HCEC 1CT (cell line): ENCODE data around the gene LFNG.
"Not testable (repeated sequence)": the region's sequence is repeated elsewhere in the genome, so short reads cannot be mapped to it uniquely, and the experiment has no call there.

Experiments
- DNase-seq: peaks from one replicate; pipeline ENCODE4 v3.0.0-alpha.2; 2017

LFNG gene

DNA sequence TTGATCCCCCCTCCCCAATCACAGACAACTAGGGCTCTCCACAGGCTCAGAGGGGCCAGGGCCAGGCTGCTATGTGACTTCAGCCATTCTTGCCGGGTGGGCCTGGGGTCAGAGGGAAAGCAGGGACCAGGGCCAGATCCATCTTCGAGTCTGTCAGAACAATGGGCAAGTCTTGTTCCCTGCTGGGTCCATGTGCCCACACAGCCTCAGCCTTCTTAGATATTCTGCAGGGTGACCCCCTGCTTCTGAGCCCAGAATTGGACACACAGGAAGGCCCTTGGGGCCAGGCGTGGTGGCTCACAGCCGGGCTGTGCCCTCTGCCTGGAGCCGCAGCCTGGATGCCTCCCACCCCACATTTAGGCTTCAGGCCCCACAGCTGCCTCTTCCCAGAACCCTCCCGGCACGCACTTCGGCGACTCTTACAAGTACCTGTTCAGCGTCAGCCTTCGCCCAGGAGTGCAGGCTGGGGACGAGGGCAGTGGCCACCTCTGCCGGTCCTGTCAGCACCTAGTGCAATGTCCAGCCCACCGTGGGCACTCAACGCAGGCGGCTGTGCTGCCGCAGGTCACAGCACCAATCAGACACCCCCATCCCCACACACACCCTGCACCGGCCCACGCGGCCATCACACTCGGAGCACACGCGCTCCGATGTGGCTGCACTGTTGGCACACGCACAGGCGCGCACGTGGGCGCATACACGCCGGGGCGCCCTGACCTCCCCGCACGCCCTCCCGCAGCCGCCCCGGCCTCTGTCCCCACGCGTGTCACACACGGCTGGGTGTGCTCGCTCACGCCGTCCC, 11.6 kb downstream of the LFNG start:
- not testable (repeated sequence) for DNase-seq

DNA sequence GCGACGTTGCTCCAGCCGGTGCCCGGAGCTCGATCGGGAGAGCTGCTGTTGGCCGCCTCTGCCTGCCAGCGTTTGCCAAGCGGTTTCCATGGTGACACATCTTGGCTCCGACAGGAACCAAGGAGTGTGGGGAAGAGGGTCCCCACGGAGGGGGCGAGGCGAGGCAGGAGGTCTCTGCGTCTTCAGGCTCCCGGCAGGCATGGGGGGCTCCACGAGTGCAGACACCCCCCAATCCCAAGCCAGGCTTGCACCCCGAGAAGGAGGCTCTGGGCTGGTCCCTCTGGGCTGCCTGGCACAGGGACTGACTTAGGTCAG, 12.2 kb downstream of the LFNG start:
- not testable (repeated sequence) for DNase-seq

DNA sequence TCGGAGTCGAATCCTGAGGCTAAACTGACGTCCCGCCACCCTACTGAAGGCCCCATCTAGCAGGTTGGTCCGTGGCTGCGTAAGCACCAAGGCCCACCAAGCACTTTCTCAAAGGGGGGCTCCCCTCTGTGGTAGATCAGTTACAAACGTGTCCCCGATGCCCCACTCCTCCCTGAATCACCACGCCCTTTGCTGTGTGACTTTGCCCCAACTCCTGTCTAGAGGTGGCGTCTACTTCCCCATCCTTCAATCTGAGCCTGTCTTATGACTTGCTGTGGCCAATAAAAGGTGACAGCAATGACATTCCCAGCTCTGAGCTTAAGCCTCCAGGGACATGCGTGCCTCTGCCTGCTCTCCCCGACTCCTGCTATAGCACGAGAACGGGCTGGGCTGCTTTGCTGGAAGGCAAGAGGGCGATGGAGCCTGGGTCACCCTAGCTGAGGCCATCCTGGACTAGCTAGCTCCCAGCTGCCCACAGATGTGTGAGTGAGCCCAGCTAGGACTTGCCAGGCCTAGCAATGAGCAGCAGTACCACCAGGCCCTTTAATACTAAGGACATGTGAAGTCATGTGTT, 12.7 kb downstream of the LFNG start:
- DNase-seq = not testable (repeated sequence)

DNA sequence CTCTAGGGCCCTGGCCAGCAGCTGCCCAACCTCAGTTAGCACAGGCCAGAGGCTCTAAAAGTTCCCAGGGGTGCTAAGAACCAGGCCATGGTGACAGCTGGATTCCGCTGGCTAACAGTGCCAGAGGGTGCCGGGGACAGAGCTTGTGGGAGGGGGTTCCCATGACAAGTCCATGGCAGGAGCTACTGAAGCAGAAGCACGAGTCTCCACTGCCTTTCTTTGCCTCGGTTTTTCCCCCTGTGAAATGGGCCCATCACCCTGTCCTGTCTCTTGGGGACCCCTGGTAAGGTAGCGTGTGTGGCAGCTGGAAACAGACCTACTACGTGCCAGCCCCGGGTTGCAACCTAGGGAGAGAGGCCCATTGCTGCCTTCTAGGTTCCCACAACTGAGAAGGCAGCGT, 13.2 kb downstream of the LFNG start:
- DNase-seq = not testable (repeated sequence)

DNA sequence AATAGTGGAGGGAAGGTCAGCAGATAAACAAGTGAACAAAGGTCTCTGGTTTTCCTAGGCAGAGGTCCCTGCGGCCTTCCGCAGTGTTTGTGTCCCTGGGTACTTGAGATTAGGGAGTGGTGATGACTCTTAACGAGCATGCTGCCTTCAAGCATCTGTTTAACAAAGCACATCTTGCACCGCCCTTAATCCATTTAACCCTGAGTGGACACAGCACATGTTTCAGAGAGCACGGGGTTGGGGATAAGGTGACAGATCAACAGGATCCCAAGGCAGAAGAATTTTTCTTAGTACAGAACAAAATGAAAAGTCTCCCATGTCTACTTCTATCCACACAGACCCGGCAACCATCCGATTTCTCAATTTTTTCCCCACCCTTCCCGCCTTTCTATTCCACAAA, 14.0 kb downstream of the LFNG start:
- not testable (repeated sequence) for DNase-seq

DNA sequence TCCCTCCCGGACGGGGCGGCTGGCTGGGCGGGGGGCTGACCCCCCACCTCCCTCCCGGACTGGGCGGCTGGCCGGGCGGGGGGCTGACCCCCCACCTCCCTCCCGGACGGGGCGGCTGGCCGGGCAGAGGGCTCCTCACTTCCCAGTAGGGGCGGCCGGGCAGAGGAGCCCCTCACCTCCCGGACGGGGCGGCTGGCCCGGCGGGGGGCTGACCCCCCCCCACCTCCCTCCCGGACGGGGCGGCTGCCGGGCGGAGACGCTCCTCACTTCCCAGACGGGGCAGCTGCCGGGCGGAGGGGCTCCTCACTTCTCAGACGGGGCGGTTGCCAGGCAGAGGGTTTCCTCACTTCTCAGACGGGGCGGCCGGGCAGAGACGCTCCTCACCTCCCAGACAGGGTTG, 14.6 kb downstream of the LFNG start:
- not testable (repeated sequence) for DNase-seq

DNA sequence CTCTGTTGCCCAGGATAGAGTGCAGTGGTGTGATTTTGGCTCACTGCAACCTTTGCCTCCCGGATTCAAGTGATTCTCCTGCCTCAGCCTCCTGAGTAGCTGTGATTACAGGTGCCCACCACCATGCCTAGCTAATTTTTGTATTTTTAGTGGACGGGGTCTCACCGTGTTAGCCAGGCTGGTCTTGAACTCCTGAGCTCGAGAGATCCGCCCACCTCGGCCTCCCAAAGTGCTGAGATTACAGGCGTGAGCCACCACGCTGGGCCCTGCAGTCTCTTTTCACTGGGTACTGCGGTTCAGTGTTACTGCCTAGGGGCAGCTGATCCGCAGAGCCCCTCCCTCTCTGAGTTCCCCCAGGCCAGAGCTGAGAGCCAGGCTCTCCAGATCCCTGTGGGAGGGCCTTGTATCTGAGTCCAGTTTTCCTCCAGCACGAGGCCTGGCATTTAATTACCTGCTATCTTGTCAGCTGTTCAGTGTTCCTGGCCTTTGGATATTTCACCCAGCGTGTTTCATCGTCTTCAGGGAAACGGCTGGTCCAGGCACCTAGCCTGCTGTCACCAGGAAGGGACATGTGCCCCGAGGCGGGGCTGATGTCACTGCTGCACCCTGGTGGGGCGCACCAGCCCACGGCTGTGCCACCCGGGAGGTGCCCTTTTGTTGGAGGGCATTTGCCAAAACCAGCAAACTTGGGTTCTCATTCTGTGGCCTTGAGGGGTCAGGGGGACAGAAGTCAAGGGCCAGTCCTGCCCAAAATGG, 16.5 kb downstream of the LFNG start:
- not testable (repeated sequence) for DNase-seq

DNA sequence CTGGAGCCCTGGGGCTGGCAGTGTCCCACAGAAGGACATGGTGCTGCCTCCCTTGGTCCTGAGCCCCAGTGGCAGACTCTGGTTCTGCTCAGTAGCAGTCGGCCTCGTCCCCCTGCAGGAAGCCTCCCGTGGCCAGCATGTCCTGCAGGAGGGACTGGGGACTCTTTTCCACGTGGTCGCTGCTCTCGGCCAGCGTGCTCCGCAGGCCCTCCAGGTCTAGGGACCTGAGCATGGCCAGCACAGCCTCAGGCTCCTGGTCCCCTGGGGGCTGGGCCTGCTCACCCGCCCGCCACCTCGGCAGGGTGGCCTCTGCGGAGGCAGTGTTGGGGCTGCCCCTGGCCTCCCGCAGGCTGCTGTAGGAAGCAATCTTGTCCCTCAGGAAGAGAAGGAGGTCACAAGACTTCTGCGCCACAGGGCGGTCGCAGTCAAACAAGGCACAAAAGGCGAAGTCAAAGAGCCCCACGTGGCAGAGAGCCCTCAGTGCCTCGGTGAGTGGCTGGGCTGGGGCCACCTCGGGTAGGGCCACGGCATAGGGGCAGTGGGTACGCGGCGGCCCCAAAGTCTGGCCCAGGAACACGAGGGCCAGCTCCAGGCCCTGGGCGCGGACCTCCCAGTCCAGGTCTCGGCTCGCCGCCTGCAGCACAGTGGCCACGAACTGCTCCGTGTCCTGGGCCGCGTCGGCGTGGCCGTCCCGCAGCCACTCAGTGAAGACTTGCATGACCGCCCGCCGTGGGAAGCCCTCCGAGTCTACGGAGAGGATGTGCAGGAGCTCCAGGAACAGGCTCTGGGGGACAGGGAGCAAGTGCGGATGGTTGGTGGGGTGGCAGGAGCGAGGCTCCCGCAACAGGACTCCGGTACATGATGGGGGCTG, 18.6 kb downstream of the LFNG start:
- DNase-seq = no peak

DNA sequence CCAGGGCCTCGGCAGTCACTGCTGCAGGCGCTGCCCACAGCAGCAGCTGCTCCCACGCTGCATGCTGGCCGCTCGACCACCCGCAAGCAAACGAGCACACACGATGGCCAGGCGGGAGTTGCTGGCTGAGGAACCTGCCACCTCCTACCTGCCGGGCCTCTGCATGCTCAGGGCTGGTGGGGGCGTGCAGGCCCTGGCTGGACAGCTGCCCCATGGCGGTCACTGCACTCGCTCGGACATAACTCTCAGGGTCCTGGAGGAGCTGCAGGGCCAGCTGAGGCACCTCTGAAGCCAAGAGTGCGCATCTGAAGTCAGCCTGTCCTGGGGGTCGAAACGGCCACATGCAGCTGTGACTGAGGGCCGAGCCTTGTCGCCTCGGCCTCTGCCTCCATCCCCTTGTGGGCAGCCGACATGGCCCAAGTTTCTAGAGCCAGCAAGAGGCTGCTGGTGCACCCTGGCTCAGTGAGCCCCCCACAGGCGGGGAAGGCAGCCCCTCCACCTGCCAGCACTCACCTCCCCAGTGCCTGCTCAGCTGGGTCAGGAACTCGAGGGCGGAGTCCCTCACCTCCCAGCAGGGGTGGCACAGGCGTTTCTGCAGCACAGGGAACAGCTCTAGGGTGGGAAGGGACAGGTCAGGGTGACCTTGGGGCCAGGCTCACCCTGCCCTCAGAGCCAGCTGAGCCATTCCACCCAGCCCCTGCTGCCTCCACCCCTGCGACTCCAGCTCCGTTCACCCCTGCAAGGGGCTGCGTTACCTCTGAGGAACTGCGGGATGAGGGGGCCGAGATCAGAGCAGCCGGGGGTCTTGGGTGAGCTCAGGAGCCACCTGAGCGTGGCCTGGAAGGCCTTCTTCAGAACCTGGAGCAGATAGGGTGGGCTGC, 19.7 kb downstream of the LFNG start:
- DNase-seq = no peak

DNA sequence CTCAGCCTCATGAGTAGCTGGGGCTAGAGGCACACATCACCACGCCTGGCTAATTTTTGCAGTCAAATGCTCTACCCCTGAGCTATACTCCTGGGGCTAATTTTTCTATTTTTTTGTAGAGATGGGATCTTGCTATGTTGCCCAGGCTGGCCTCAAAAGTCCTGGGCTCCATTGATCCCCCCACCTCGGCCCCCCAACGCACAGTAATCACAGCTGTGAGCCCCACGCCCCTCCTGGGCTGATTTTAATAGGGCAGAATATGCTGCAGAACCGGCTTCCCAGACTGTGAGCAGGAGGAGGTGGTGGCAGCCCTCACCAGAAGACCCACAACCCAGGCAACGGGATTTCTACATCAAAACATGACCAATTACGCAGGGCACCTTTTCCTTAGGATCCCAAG, 20.6 kb downstream of the LFNG start:
- DNase-seq = no peak

DNA sequence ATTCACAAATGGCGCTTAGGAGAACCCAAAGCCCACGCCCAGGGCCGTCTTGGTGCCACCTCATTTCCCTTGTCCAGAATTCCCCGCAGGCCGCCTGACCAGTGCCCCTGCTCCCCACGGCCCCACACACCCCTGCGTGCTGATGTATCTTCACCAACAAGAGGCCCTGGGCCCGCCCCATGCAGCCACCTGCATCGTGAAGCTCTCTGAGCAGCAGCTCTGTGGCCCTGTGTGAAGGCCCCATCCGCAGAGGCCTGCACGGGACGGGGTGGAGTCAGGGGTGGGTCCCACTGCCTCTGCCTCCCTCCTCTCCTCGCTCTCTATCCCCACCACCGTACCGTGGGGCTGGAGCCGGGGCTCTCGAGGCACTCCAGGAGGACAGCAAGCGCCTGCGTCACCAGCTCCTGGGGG, 21.1 kb downstream of the LFNG start:
- no peak for DNase-seq

DNA sequence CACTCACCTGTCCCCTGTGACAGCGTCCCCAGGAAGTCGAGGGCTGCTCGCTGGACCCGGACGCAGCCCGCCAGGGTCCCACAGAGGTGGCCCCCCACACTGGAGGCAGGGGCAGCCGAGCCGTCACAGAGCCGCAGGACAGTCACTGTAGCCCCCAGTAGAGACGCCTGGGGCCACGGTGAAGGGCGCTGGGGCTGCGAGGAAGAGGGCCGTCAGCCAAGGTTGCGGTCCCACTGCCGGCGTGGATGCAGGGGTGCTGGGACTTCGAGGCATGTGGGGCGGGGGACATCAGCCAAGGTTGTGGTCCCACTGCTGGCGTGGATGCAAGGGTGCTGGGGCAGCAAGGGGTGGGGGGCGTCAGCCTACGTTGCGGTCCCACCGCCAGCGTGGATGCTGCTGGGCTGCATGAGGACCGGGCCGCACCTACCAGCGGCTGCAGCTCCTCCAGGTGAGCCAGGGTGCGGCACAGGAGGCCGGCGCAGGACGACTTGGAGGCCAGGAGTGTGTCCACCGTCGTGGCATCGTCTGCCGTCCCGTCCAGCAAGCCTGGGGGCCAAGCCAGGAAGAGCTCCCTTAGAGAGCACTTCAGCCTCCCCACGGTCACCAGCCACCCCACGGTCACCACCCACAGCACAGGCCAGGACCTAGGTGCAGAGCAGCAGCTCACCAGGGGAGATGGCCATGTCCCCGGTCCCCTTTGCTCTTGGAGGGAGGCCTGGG, 21.9 kb downstream of the LFNG start:
- DNase-seq = no peak

DNA sequence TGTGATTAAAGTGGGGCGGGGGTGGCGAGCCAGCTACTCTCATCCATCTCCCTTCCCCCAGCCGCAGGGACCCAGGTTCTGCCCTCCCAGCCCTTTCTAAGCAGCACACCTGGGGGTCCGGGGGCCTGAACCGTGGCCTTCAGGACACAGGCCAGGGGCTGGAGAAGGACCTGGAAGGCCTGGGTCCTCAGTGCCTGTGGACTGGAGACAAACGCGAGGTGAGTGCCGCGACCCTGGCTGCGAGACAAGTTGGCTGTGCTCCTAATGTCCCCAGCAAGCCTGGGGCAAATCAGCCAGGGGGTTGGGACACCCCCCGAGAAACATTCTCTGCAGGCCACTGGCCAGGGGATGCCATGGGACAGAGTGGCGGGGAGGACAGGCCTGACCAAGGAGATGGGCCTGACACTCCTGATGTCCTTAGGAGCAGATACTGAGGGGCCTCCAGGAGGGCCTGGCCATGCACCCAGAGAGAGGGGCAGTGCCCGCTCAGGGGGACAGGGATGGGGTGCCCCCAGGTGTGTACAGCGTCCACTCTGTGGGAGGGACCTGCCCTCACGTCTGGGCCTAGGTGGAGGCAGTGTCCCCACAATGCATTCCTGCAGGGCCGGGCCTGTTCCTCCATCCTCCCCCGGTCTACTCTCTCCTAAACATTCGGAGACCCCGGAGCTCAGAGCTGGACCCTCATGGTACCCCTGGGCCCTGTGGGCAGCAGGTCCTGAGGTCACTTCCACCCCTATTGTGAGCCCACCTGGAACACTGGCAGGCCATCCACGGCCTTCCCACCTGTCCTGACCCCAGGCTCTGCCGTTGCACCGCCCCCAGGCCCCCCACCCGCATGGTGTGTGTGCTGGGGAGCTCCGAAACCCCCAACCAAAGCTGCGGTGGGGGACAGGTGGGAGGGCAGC, 22.7 kb downstream of the LFNG start:
- DNase-seq = no peak

DNA sequence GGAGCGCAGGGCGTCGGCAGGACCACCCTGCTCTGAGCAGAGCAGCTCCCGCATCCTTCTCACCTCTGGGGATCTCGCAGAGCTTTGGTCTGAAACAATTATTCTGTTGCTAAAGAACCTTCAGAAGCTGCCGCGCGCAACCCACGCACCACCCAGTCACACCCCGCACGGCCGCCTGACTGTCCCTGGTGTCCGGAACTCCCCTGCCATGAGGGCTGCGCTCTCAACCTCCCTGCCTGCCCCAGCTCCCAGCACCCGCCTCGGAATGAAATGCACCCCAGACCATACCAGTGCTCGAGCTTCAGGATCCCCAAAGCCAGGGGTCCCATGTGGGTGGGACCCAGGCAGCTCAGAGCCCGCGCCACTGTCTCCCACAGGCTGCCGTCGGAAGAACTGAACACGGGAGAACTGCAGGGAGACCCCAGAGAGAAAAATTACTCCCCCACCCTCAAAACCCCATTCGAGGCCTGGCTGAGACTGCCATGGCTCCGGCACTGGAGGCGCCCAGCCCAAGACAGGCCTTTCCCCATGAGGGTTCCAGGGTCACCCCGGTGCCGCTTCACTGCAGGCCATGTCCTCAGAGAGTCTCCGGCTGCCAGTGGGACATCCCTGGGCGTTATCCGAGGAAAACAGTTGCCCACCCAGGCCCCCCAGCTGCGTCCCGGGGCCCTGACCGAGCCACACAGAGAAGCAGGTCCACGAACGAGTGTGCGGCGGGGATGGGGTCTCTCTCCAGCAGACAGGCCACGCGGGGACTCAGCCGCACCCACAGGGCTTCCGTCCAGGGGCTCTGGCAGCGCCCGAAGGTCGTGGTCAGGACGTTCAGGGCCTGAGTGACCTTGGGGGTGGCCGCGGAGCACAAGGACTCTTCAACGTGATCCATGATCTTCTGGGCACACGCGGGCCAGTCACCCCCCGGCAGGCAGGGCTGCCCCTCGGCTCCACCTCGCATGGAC, 23.6 kb downstream of the LFNG start:
- no peak for DNase-seq

DNA sequence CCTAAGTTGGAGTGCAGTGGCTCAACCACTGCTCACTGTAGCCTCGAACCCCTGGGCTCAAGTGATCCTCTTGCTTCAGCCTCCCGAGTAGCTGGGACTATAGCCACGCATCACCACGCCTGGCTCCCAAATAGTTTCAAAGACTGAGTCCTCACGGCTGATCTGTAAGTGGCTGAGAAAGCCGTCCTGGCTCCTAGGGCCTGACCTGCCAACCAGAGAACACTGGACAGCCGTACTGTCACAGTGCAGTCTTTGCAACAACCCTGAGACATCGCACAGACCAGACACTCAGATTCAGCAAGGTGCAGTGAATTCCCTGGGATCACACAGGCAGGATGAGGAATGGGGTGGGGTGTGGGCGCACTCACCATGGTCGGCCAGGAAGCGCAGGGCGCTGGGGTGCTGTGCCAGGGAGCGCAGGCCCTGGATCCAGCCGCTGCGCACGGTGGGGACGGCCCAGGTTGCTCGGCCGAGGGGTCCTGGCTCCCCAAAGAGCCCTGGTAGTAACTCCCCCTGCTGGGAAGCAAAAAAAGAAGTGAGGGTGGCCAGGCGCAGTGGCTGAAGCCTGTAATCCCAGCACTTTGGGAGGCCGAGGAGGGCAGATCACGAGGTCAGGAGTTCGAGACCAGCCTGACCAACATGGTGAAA, 25.1 kb downstream of the LFNG start:
- DNase-seq = no peak

DNA sequence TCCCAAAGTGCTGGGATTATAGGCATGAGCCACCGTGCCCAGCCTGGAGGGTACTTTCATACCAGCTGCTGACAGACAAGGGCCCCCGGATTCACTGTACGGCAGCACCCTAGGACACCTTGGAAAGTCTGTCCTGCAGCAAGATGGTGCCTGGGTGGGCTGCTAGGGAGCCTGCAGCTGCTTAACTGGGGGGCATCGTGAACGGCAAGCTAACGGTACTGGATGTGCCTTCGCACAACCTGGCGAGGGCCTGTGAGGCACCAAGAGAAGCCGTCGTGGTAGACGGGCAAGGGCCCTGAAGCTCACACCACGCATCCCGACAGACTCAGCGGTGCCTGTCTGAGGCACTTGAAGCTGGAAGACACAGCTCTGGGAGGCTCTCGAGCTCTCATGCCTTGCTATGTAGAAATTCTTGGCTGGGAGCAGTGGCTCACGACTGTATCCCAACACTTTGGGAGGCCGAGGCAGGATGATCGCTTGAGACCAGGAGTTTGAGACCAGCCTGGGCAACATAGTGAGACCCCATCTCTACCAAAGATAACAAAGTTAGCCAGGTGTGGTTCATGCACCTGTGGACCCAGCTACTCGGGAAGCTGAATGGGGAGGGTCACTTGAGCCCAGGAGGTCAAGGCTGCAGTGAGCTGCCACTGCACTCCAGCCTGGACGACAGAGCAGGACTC, 26.3 kb downstream of the LFNG start:
- no peak for DNase-seq

DNA sequence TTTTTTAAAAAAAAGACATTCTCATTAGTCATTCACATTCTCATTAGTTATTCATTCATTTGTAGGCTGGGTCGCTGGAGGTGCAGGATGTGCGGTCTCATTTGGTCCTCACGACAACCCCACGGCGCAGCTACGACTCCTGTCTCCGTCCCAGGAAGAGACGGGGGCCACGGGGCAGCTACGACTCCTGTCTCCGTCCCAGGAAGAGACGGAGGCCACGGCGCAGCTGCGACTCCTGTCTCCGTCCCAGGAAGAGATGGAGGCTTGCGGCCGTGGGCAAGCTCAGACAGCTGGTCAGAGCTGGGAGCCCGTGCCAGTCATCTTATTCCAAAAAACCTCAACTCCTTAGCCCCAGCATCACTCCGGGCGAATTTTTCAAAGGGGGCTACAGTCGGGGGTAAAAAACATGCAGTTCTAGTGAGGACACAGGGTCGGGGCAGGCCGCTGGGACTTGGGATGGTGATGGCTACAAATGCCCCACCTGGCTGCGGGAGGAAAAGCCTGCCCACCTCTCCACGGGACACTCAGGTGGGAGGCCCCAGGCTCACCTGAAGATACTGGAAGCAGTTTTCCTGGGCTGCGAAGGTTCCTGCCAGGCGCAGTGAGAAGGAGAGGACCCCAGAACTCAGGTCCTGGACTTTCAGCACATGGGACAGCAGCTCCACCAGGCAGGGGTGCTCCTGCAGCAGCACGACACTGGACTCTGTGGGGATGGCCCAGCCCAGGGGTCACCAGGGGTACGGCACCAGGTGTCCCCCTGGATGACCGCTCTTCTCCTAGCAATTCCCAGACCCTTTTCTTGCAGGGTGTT, 27.4 kb downstream of the LFNG start:
- no peak for DNase-seq
